ENCODE data around the gene ERO1A. TPM values are rescaled to one million over a fixed set of nuclear protein-coding genes. Genes with fewer than 3 reads are reported as not detected.

The ERO1A gene
- total and polyA plus RNA-seq, 2 of the 4 experiments (the other 2 are of a cell fraction): 29.7 to 44.6 TPM

- ATAC-seq (ENCODE audit: low read depth) (no peak), DNase-seq (no peak)
- BruUV-seq (replicated peaks): no TSS peak
- Histone ChIP-seq H3K4ac (ENCODE audit: low read depth, low read length) (no peak overlapping the region), H3K79me1 (ENCODE audit: low read depth in 1 of 2, low read length in 2 of 2) (no peaks in the 10 kb centered on the region), H2BK5ac (ENCODE audit: low read depth, low read length, poor library complexity, severe bottlenecking) (no peak overlapping the region), H4K8ac (ENCODE audit: low read depth in 2 of 2, low read length in 2 of 2) (no peak overlapping the region), H3K4me1 (ENCODE audit: control insufficient read depth, insufficient read depth, low read length) (no peaks in the 10 kb centered on the region), H2AFZ (replicated peaks; ENCODE audit: low read length, poor library complexity) (no peak overlapping the region), H3K14ac (replicated peaks; ENCODE audit: low read depth, low read length) (no peak overlapping the region), H2AK5ac (ENCODE audit: low read depth, low read length) (no peak overlapping the region), H3K18ac (ENCODE audit: low read depth, low read length) (no peak overlapping the region), H3K4me2 (ENCODE audit: low read depth, low read length) (no peak overlapping the region), H3K4me3 (ENCODE audit: insufficient read depth, low read depth, low read length) (no peak overlapping the region), H4K91ac (ENCODE audit: insufficient read depth, low read depth, low read length) (no peak overlapping the region), H3K9me3 (ENCODE audit: control insufficient read depth, insufficient read depth, low read length) (no peaks in the 10 kb centered on the region), H2BK15ac (ENCODE audit: low read depth, low read length) (no peak overlapping the region), H2AK9ac (replicated peaks; ENCODE audit: low read depth, low read length, poor library complexity) (no peak overlapping the region), H3K23ac (ENCODE audit: low read depth, low read length) (no peak overlapping the region), H2BK120ac (ENCODE audit: low read depth, low read length) (no peak overlapping the region), H3K9ac (ENCODE audit: low read depth, low read length) (no peak overlapping the region), H3K9me1 (ENCODE audit: insufficient read depth, low read length) (no peaks in the 10 kb centered on the region), H4K20me1 (ENCODE audit: insufficient read depth, low read length) (no peaks in the 10 kb centered on the region), H3K27me3 (ENCODE audit: control insufficient read depth, insufficient read depth, low read length) (no peaks in the 10 kb centered on the region), H3K36me3 (ENCODE audit: control insufficient read depth, insufficient read depth, low read length) (no peaks in the 10 kb centered on the region), H3K56ac (ENCODE audit: extremely low read depth, insufficient read depth, low read length) (no peak overlapping the region), H3K27ac (ENCODE audit: insufficient read depth, low read length) (no peak overlapping the region), H4K5ac (ENCODE audit: low read depth, low read length) (no peak overlapping the region), H2BK20ac (ENCODE audit: low read depth, low read length) (no peak overlapping the region)
- WGBS, 2 experiments (ENCODE audit: extremely low coverage in 2 of 2, insufficient read length in 1 of 2): no CpG with 5 or more reads among the region's 3 CpGs
- no peak for TF ChIP-seq RAD21 (IDR thresholded peaks at IDR 0.05; ENCODE audit: low read length)
- TF ChIP-seq CEBPB (IDR thresholded peaks at IDR 0.05; ENCODE audit: low read depth, low read length): peak; percentile 78
- intact Hi-C loops (cut with micrococcal nuclease) (no loop called here), in situ Hi-C loops (cut with MboI; ENCODE audit: low sequenced_read_pairs) (no loop called here), dilution Hi-C loops (cut with HindIII; ENCODE audit: low sequenced_read_pairs, unreplicated experiment) (no loop called here)
- ChIA-PET POLR2A (ENCODE audit: unreplicated experiment) (no interaction called here), CTCF (no interaction called here)
Observed at GRCh38 chr14:52599974-52600373, 95.4 kb downstream of the ERO1A start.
